CD4-positive, alpha-beta T cell (primary cell): Measurements from ENCODE around the gene THAP12. TPM values are rescaled to one million over a fixed set of nuclear protein-coding genes. Genes with fewer than 3 reads are reported as not detected.

Experiments used
- ATAC-seq: fragments of 200-7000 bp; cut with Tn5 transposase; one replicate; pipeline ENCODE4 v1.10.0; 2022; ENCODE audit warnings: mild to moderate bottlenecking; ENCODE audit not compliant: poor library complexity
- CTCF ChIA-PET: fragments of 350-600 bp; sonication (Branson Sonifier 250); formaldehyde crosslinking; loops from one replicate; lab custom pipeline; 2021; ENCODE audit warnings: antibody characterized with exemption, inconsistent platforms; lab: Charles Lee
- POLR2A ChIA-PET: fragments of 350-600 bp; sonication (Branson Sonifier 250); formaldehyde crosslinking; loops from one replicate; lab custom pipeline; 2021; ENCODE audit warnings: antibody characterized with exemption, inconsistent platforms; lab: Charles Lee
- DNase-seq, 14 experiments: peaks; one replicate each; pipeline ENCODE4 v3.0.0-alpha.2; 2013 to 2020; ENCODE audit warnings: mixed read lengths in 2 of 14
- H3K27ac ChIP-seq, 2 donors: one replicate each; pipeline versions ENCODE4 v1.5.1 to v1.7.0; 2013; ENCODE audit warnings: low read length in 2 of 2, low read depth in 1 of 2, mild to moderate bottlenecking in 1 of 2
- H3K27me3 ChIP-seq, 2 experiments: 1 replicate in 1 of 2; 2 replicates in 1 of 2; pipeline versions ENCODE4 v1.6.1 to v1.7.0; 2013; ENCODE audit warnings: low read length in 2 of 2, control low read depth in 1 of 2, mild to moderate bottlenecking in 1 of 2, moderate library complexity in 1 of 2; ENCODE audit not compliant: insufficient read depth in 2 of 2, control insufficient read depth in 1 of 2
- H3K36me3 ChIP-seq: one replicate; pipeline ENCODE4 v1.6.1; 2013; ENCODE audit warnings: low read length, control low read depth; ENCODE audit not compliant: insufficient read depth
- H3K4me1 ChIP-seq: one replicate; pipeline ENCODE4 v1.6.1; 2013; ENCODE audit warnings: low read length, control low read depth; ENCODE audit not compliant: insufficient read depth
- H3K4me3 ChIP-seq: one replicate; pipeline ENCODE4 v1.5.1; 2013; ENCODE audit warnings: mild to moderate bottlenecking, low read length, moderate library complexity
- H3K9me3 ChIP-seq, 2 experiments: 1 replicate in 1 of 2; 2 replicates in 1 of 2; pipeline versions ENCODE4 v1.6.1 to v1.7.0; 2013; ENCODE audit warnings: low read length in 2 of 2, mild to moderate bottlenecking in 2 of 2, control low read depth in 1 of 2, moderate library complexity in 1 of 2; ENCODE audit not compliant: control insufficient read depth in 1 of 2, insufficient read depth in 1 of 2
- H3K27ac Mint-ChIP-seq: one replicate; pipeline ENCODE4 v1.8.0; 2020; ENCODE audit warnings: mixed read lengths
- H3K27me3 Mint-ChIP-seq: one replicate; pipeline ENCODE4 v1.8.0; 2021; ENCODE audit warnings: mixed read lengths
- H3K36me3 Mint-ChIP-seq: one replicate; pipeline ENCODE4 v1.8.0; 2021; ENCODE audit warnings: low read depth, mixed read lengths
- H3K4me1 Mint-ChIP-seq: one replicate; pipeline ENCODE4 v1.8.0; 2021; ENCODE audit warnings: low read depth, mixed read lengths
- H3K4me3 Mint-ChIP-seq: one replicate; pipeline ENCODE4 v1.8.0; 2020; ENCODE audit warnings: mild to moderate bottlenecking, mixed read lengths
- H3K9me3 Mint-ChIP-seq: one replicate; pipeline ENCODE4 v1.8.0; 2020; ENCODE audit warnings: mixed read lengths
- intact Hi-C, 2 experiments: fragments of 100-400 bp; cut with DNase I in 1 of 2; cut with micrococcal nuclease in 1 of 2; formaldehyde crosslinking; loops; one replicate each; pipeline versions ENCODE4 v1.15.1 to v1.9.0; 2023 to 2025; cut with DNase I, micrococcal nuclease
- total RNA-seq, 174 experiments: library from RNA in 2 of 174; stranded (reverse) in 2 of 174; gene quantifications; one replicate each; pipeline ENCODE4 v1.2.3 and lab custom pipeline; 2021 to 2026
- TF ChIP-seq, protein P1 (sequence below): fragments of 200-600 bp; IDR thresholded peaks from one replicate; pipeline ENCODE4 v1.8.0; 2022; ENCODE audit warnings: antibody characterized with exemption, mild to moderate bottlenecking

THAP12 gene
- total RNA-seq, 2 experiments from 2014 or later, result 34.8 to 36.3 TPM

DNA sequence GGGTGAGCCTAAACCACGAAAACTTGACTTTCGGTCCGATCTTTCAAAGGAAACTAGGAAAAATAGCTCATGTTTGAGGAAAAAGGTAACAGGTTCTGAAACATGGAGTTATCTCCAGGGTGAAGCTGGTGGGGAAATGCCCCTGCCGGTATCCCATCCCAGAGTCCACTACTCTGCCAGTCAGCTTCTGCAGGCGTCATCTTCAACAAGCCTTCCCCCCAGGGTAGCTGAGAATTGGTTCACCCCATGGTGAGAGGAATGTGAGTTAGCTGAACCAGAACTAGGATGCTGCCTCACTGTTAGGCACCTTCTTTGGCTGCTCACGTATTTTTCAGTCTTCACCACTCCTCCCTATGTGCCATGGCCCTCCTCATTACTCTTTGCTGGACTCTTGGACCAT is 1.3 kb upstream of the THAP12 start:
- Mint-ChIP-seq H3K27me3 (no peaks in the 10 kb centered on the region), H3K27ac (no peak overlapping the region), H3K36me3 (peaks cover 21% of the 10 kb centered on the region), H3K9me3 (no peaks in the 10 kb centered on the region), H3K4me1 (peaks cover 70% of the 10 kb centered on the region), H3K4me3 (peak overlapping the region; percentile 93)
- Histone ChIP-seq H3K27ac (no peak overlapping the region), H3K4me1 (peaks cover 43% of the 10 kb centered on the region), H3K36me3 (no peaks in the 10 kb centered on the region), H3K9me3 (no peaks in the 10 kb centered on the region), H3K27me3 (no peaks in the 10 kb centered on the region), H3K4me3 (no peak overlapping the region)
- ATAC-seq (no peak), DNase-seq (no peak)
- CTCF ChIA-PET, result interaction anchor here (0.9 to 1.3 kb wide), 2 partner anchors 13 to 175 kb away, joined by 3 to 4 read pairs; no protein-coding TSS in a partner anchor
- POLR2A ChIA-PET, result interaction anchor here (1.8 kb wide), 1 partner anchor 62 kb away, joined by 7 read pairs; the partner anchor contains the start of gene EMSY
- TF ChIP-seq, protein P1, sequence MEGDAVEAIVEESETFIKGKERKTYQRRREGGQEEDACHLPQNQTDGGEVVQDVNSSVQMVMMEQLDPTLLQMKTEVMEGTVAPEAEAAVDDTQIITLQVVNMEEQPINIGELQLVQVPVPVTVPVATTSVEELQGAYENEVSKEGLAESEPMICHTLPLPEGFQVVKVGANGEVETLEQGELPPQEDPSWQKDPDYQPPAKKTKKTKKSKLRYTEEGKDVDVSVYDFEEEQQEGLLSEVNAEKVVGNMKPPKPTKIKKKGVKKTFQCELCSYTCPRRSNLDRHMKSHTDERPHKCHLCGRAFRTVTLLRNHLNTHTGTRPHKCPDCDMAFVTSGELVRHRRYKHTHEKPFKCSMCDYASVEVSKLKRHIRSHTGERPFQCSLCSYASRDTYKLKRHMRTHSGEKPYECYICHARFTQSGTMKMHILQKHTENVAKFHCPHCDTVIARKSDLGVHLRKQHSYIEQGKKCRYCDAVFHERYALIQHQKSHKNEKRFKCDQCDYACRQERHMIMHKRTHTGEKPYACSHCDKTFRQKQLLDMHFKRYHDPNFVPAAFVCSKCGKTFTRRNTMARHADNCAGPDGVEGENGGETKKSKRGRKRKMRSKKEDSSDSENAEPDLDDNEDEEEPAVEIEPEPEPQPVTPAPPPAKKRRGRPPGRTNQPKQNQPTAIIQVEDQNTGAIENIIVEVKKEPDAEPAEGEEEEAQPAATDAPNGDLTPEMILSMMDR, result no peak
- intact Hi-C loops, result loop anchor here in 1 of 2 experiments (5.0 to 10.0 kb wide), 5 partner anchors 150 to 1985 kb away; partner anchors contain the start of genes INTS4, PGM2L1 and WNT11

DNA sequence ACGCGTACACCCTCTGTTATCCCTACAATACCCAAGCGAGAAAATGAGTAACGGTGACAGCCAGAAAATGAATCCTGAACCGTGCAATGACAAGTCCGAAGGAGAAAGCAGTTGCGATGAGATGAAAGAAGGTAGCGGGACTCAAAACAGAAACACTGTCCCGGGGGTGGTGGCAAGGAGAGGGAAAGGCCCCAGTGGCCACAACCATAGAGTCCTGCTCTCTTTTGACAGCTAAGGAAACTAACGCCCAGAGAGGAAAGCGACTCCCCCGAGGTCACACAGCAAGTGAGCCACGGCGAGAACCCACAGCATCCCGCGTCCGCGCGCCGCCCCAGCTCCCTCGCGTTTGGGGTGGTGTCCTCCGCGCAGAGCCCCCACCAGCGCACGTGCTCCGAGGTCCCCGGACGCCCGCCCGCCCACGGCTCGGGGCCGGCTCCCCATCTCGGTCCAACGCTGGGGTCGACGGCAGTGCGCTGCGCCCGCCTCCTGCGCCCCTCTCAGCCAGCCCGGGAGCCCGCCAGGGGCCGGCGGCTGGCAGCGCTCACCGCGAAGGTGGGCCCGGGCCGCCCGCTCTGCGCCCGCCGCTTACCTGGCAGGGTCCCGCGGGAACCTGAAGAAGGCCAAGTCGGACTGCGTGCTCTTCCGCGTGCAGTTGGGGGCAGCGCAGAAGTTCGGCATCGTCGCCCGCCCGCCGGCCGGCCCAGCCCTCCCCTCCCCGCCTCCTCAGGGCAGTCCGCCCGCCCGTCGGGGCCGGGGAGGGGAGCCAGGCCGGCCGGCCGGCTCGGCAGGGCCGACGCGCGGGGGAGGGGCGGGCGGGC is 564 bp downstream of the THAP12 start:
- Mint-ChIP-seq H3K27ac (peak overlapping the region; percentile 87), H3K36me3 (peaks cover 18% of the 10 kb centered on the region), H3K4me3 (peak overlapping the region; percentile 97), H3K27me3 (no peaks in the 10 kb centered on the region), H3K4me1 (peaks cover 77% of the 10 kb centered on the region), H3K9me3 (no peaks in the 10 kb centered on the region)
- Histone ChIP-seq H3K36me3 (no peaks in the 10 kb centered on the region), H3K4me1 (peaks cover 45% of the 10 kb centered on the region), H3K9me3 (no peaks in the 10 kb centered on the region), H3K27me3 (no peaks in the 10 kb centered on the region), H3K4me3 (peak overlapping the region; percentile 78), H3K27ac (peak overlapping the region; percentile 11 to 24)
- DNase-seq (peak in 12 of 14 experiments; percentile 4 to 77 (median 31)), ATAC-seq (peak; percentile 30)
- intact Hi-C loops, result loop anchor here in 1 of 2 experiments (5.0 to 10.0 kb wide), 5 partner anchors 148 to 1983 kb away; partner anchors contain the start of genes INTS4, PGM2L1 and WNT11
- TF ChIP-seq, protein P1, result no peak
- ChIA-PET CTCF (no interaction called here), POLR2A (no interaction called here)

DNA sequence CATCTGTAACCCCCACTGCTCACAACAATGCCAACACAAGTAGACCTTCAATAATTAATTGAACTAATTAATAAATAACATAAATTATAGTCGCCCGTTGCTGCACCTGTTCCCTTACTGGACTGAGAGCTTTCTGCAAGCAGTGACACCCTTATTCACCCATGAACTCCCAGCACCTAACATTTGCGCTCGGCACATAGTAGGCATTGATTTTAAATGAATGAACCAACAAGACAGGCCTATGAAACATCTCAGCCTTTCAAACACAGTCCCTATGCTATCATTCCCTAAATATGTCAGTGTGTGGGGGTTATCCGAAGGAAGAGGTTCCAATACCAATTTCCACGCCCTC is 1.1 kb downstream of the THAP12 start:
- ATAC-seq, result no peak
- Mint-ChIP-seq H3K4me3 (peak overlapping the region; percentile 97), H3K9me3 (no peaks in the 10 kb centered on the region), H3K27me3 (no peaks in the 10 kb centered on the region), H3K36me3 (peaks cover 14% of the 10 kb centered on the region), H3K4me1 (peaks cover 77% of the 10 kb centered on the region), H3K27ac (peak overlapping the region; percentile 87)
- ChIA-PET CTCF (no interaction called here), POLR2A (no interaction called here)
- Histone ChIP-seq H3K4me3 (peak overlapping the region; percentile 78), H3K9me3 (no peaks in the 10 kb centered on the region), H3K36me3 (no peaks in the 10 kb centered on the region), H3K27me3 (no peaks in the 10 kb centered on the region), H3K27ac (no peak overlapping the region), H3K4me1 (peaks cover 50% of the 10 kb centered on the region)
- TF ChIP-seq, protein P1, result no peak
- intact Hi-C loops, result loop anchor here in 1 of 2 experiments (5.0 to 10.0 kb wide), 6 partner anchors 147 to 1982 kb away; partner anchors contain the start of genes INTS4, PGM2L1, POLD3 and WNT11
- no peak for DNase-seq
